HepG2 (cell line): Measurements from ENCODE around the gene GJB1. TPM values are rescaled to one million over a fixed set of nuclear protein-coding genes. Genes with fewer than 3 reads are reported as not detected.

Source experiments
- ARHGAP35 ChIP-seq: sonication (generic); formaldehyde crosslinking; IDR thresholded peaks from 2 replicates; pipeline ENCODE4 v1.9.0; 2022; ENCODE audit warnings: mild to moderate bottlenecking, inconsistent platforms, moderate library complexity, missing genetic modification reagents, borderline replicate concordance
- ATF7 ChIP-seq, 2 experiments: fragments of 450-650 bp in 1 of 2; sonication (generic) in 1 of 2; formaldehyde crosslinking in 1 of 2; IDR thresholded peaks; 2 replicates each; pipeline versions ENCODE4 v1.4.0 to v1.6.1; 2016 to 2020; ENCODE audit warnings: antibody characterized with exemption in 1 of 2, mild to moderate bottlenecking in 1 of 2, missing genetic modification reagents in 1 of 2
- CBFB ChIP-seq: sonication (generic); formaldehyde crosslinking; IDR thresholded peaks from 2 replicates; pipeline ENCODE4 v1.4.0; 2020; ENCODE audit warnings: missing genetic modification reagents
- EP300 ChIP-seq, 3 experiments: sonication (generic) in 1 of 3; formaldehyde crosslinking in 1 of 3; IDR thresholded peaks; 2 replicates each; pipeline versions ENCODE4 v1.5.1 to v1.6.1; 2011 to 2020; ENCODE audit warnings: low read depth in 2 of 3, low read length in 2 of 3, borderline replicate concordance in 1 of 3, improper control_type of control experiment in 1 of 3, mild to moderate bottlenecking in 1 of 3, missing genetic modification reagents in 1 of 3, moderate library complexity in 1 of 3
- POLR2G ChIP-seq: fragments of 200-400 bp; formaldehyde crosslinking; IDR thresholded peaks from 2 replicates; pipeline ENCODE4 v1.6.1; 2018; ENCODE audit warnings: mild to moderate bottlenecking, low read depth, low read length, moderate library complexity
- REPIN1 ChIP-seq: sonication (generic); formaldehyde crosslinking; IDR thresholded peaks from 2 replicates; pipeline ENCODE4 v1.8.0; 2022; ENCODE audit warnings: missing genetic modification reagents, low read depth, mild to moderate bottlenecking, borderline replicate concordance
- TCF7L2 ChIP-seq: IDR thresholded peaks from 2 replicates; pipeline ENCODE4 v1.6.1; 2011; ENCODE audit warnings: mild to moderate bottlenecking, low read depth, low read length, moderate library complexity
- ZBTB38 ChIP-seq: sonication (generic); formaldehyde crosslinking; IDR thresholded peaks from 2 replicates; pipeline ENCODE4 v1.5.1; 2020; ENCODE audit warnings: mild to moderate bottlenecking, missing genetic modification reagents
- ZBTB7A ChIP-seq: sonication (generic); formaldehyde crosslinking; IDR thresholded peaks from 2 replicates; pipeline ENCODE4 v1.8.0; 2022; ENCODE audit warnings: mild to moderate bottlenecking, missing genetic modification reagents
- ZEB1 ChIP-seq: IDR thresholded peaks from 2 replicates; pipeline ENCODE4 v1.6.1; 2012; ENCODE audit warnings: mild to moderate bottlenecking, low read depth, inconsistent platforms; ENCODE audit not compliant: insufficient replicate concordance
- ZFP82 ChIP-seq: sonication (generic); formaldehyde crosslinking; IDR thresholded peaks from 2 replicates; pipeline ENCODE4 v1.5.1; 2020; ENCODE audit warnings: mild to moderate bottlenecking, missing genetic modification reagents, borderline replicate concordance
- ZNF567 ChIP-seq: sonication (generic); formaldehyde crosslinking; IDR thresholded peaks from 2 replicates; pipeline ENCODE4 v1.8.1; 2023; ENCODE audit warnings: mild to moderate bottlenecking, missing genetic modification reagents, borderline replicate concordance
- polyA plus RNA-seq, 8 experiments: library from polyadenylated mRNA; depleted of rRNA in 3 of 8; stranded (reverse) in 7 of 8; unstranded in 1 of 8; fragments of >200 nt; fragmentation: Illumina TruSeq in 4 of 8; extraction: Trizol in 4 of 8; gene quantifications; 2 replicates each; pipeline versions ENCODE4 v1.2.1 to v1.2.3, GENCODE V29; 2011 to 2016; ENCODE audit warnings: low read depth in 4 of 8, missing spikeins in 1 of 8, mixed read lengths in 1 of 8; ENCODE audit not compliant: insufficient read depth in 1 of 8
- total RNA-seq, 5 experiments: library from RNA; depleted of rRNA; stranded (reverse); fragments of >200 nt; fragmentation: Illumina TruSeq; extraction: Trizol; gene quantifications; 2 replicates each; pipeline ENCODE4 v1.2.3, GENCODE V29; 2016; ENCODE audit warnings: low read depth in 1 of 5
- TF ChIP-seq, protein P1 (sequence below): sonication (generic); formaldehyde crosslinking; IDR thresholded peaks from 2 replicates; pipeline ENCODE4 v1.4.0; 2020; ENCODE audit warnings: missing genetic modification reagents
- TF ChIP-seq, protein P2 (sequence below): IDR thresholded peaks from 2 replicates; pipeline ENCODE4 v1.4.0; 2020; ENCODE audit warnings: mild to moderate bottlenecking, missing genetic modification reagents
- TF ChIP-seq, protein P3 (sequence below): sonication (generic); formaldehyde crosslinking; IDR thresholded peaks from 2 replicates; pipeline ENCODE4 v1.4.0; 2020; ENCODE audit warnings: missing genetic modification reagents, borderline replicate concordance

GJB1 gene
- total and polyA plus RNA-seq, 2 of the 13 experiments (the other 11 are each of a cell fraction or from before 2014, with no cell fraction given), result 111 to 161 TPM

DNA sequence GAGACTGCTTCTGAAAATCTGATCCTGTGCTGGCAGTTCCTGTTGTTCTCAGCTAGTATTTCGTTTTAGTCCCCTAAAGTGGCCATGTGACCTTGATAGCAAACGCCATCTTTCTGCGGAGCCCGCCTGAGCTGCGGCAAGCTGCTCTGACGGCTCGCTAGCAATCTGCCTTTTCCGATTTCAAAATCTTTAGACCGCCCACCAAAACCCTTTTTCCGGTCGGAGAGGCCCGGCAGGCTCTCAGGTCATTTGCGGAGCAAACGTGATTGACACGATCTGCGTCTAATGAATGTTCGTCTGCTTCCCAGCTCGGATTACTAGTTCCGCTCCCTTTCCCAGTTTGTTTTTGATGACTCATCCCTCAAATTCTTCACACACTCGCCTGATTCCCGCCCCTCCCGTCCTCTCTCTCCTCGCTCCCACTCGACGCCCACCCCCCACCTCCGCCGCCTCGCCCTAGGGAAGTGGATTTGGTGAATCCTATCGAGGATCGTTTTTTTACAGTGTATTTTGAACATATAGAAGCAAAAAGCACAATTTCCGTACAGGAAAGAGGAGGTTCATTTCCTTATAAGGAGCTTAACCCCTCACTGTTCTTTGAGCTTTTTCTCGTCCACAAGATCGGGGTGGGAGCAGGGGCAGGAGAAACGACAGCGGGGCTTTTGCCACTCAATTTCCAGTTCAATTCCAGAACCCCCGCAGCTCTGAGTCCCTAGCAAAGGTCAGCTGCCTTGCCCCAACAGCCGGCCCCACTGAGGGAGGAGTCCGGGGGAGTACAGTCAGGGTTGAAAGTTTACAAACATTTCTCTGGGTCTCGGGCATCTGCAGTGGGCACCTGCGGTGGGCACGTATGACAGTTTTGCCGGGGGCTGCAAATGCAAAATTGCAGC, 40.9 kb upstream of the GJB1 start (continued):
- TF ChIP-seq, protein P1, sequence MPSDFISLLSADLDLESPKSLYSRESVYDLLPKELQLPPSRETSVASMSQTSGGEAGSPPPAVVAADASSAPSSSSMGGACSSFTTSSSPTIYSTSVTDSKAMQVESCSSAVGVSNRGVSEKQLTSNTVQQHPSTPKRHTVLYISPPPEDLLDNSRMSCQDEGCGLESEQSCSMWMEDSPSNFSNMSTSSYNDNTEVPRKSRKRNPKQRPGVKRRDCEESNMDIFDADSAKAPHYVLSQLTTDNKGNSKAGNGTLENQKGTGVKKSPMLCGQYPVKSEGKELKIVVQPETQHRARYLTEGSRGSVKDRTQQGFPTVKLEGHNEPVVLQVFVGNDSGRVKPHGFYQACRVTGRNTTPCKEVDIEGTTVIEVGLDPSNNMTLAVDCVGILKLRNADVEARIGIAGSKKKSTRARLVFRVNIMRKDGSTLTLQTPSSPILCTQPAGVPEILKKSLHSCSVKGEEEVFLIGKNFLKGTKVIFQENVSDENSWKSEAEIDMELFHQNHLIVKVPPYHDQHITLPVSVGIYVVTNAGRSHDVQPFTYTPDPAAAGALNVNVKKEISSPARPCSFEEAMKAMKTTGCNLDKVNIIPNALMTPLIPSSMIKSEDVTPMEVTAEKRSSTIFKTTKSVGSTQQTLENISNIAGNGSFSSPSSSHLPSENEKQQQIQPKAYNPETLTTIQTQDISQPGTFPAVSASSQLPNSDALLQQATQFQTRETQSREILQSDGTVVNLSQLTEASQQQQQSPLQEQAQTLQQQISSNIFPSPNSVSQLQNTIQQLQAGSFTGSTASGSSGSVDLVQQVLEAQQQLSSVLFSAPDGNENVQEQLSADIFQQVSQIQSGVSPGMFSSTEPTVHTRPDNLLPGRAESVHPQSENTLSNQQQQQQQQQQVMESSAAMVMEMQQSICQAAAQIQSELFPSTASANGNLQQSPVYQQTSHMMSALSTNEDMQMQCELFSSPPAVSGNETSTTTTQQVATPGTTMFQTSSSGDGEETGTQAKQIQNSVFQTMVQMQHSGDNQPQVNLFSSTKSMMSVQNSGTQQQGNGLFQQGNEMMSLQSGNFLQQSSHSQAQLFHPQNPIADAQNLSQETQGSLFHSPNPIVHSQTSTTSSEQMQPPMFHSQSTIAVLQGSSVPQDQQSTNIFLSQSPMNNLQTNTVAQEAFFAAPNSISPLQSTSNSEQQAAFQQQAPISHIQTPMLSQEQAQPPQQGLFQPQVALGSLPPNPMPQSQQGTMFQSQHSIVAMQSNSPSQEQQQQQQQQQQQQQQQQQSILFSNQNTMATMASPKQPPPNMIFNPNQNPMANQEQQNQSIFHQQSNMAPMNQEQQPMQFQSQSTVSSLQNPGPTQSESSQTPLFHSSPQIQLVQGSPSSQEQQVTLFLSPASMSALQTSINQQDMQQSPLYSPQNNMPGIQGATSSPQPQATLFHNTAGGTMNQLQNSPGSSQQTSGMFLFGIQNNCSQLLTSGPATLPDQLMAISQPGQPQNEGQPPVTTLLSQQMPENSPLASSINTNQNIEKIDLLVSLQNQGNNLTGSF (CRISPR knock-in tag), result no peak
- TF ChIP-seq REPIN1 (no peak), ZBTB38 (CRISPR knock-in tag) (no peak), ZNF567 (CRISPR knock-in tag) (no peak), ATF7 (IDR thresholded peaks at IDR 0.05) (no peak), ATF7 (CRISPR knock-in tag; IDR thresholded peaks at IDR 0.05) (no peak), CBFB (CRISPR knock-in tag) (no peak), TCF7L2 (no peak), ZBTB7A (CRISPR knock-in tag) (no peak), ZFP82 (CRISPR knock-in tag) (no peak), EP300 (IDR thresholded peaks at IDR 0.05; ENCODE audit: low read depth in 2 of 2, low read length in 2 of 2) (no peak), EP300 (CRISPR knock-in tag; IDR thresholded peaks at IDR 0.05; ENCODE audit: borderline replicate concordance) (no peak), POLR2G (peak; percentile 65), ARHGAP35 (CRISPR knock-in tag) (no peak), ZEB1 (no peak)
- TF ChIP-seq, protein P2, sequence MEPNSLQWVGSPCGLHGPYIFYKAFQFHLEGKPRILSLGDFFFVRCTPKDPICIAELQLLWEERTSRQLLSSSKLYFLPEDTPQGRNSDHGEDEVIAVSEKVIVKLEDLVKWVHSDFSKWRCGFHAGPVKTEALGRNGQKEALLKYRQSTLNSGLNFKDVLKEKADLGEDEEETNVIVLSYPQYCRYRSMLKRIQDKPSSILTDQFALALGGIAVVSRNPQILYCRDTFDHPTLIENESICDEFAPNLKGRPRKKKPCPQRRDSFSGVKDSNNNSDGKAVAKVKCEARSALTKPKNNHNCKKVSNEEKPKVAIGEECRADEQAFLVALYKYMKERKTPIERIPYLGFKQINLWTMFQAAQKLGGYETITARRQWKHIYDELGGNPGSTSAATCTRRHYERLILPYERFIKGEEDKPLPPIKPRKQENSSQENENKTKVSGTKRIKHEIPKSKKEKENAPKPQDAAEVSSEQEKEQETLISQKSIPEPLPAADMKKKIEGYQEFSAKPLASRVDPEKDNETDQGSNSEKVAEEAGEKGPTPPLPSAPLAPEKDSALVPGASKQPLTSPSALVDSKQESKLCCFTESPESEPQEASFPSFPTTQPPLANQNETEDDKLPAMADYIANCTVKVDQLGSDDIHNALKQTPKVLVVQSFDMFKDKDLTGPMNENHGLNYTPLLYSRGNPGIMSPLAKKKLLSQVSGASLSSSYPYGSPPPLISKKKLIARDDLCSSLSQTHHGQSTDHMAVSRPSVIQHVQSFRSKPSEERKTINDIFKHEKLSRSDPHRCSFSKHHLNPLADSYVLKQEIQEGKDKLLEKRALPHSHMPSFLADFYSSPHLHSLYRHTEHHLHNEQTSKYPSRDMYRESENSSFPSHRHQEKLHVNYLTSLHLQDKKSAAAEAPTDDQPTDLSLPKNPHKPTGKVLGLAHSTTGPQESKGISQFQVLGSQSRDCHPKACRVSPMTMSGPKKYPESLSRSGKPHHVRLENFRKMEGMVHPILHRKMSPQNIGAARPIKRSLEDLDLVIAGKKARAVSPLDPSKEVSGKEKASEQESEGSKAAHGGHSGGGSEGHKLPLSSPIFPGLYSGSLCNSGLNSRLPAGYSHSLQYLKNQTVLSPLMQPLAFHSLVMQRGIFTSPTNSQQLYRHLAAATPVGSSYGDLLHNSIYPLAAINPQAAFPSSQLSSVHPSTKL (CRISPR knock-in tag), result no peak
- TF ChIP-seq, protein P3, sequence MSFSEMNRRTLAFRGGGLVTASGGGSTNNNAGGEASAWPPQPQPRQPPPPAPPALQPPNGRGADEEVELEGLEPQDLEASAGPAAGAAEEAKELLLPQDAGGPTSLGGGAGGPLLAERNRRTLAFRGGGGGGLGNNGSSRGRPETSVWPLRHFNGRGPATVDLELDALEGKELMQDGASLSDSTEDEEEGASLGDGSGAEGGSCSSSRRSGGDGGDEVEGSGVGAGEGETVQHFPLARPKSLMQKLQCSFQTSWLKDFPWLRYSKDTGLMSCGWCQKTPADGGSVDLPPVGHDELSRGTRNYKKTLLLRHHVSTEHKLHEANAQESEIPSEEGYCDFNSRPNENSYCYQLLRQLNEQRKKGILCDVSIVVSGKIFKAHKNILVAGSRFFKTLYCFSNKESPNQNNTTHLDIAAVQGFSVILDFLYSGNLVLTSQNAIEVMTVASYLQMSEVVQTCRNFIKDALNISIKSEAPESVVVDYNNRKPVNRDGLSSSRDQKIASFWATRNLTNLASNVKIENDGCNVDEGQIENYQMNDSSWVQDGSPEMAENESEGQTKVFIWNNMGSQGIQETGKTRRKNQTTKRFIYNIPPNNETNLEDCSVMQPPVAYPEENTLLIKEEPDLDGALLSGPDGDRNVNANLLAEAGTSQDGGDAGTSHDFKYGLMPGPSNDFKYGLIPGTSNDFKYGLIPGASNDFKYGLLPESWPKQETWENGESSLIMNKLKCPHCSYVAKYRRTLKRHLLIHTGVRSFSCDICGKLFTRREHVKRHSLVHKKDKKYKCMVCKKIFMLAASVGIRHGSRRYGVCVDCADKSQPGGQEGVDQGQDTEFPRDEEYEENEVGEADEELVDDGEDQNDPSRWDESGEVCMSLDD, result no peak
